ENCODE measurements around the gene ARHGAP10.
"Not testable (repeated sequence)": the region's sequence is repeated elsewhere in the genome, so short reads cannot be mapped to it uniquely, and the experiment has no call there.

Gene ARHGAP10

DNA sequence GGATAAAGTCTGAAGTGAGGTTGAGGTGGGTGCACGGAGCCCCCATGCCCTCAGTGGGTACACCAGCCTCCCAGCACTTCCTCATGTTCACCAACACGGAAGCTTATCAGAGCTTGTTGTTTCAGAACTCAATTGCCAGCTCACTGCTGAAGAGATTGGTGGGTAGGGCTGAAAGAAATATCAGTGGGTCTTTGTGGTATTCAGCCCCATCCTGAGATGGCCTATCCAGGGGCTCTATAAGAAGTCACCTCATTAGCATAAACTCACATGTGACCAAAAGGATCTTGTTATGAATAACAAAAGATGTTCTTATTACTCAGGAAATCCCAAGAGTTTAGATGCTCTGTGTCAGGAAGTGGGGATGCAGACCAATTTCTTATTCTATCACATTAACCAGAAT is 177.3 kb downstream of the ARHGAP10 start:
- no peaks in the 10 kb centered on the region for H3K4me1 ChIP-seq (ENCODE audit: low read length)
- no peak for DNase-seq

DNA sequence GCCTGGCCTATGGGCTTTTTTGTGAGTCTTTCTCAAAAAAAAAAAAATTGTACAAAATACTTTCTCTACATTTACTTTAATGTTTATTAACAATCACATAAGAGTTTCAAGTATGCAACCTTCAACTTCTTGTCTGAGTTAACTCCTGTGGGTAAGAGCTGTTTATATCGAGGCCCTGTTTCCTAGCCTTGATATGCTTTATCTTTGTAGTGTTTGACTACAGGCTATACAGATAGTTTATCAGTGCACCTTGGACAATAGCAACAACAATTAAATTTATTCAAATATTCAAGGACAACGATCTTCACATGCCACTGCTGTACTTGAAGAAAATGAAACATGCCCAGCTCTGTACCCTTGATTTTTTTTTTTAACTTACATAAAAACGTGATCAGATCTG is 178.4 kb downstream of the ARHGAP10 start:
- Histone ChIP-seq H3K4me1 (ENCODE audit: low read length) (no peaks in the 10 kb centered on the region), H3K4me3 (ENCODE audit: low read length) (no peak overlapping the region), H3K9me3 (replicated peaks; ENCODE audit: insufficient read depth, low read length) (no peaks in the 10 kb centered on the region), H3K79me2 (ENCODE audit: low read length) (no peaks in the 10 kb centered on the region), H4K20me1 (ENCODE audit: insufficient read depth, low read length) (no peaks in the 10 kb centered on the region), H3K9me2 (replicated peaks; ENCODE audit: insufficient read depth, low read length) (no peaks in the 10 kb centered on the region), H2AFZ (ENCODE audit: low read length) (no peak overlapping the region), H3K36me3 (replicated peaks; ENCODE audit: insufficient read depth, low read length) (peaks cover 10% of the 10 kb centered on the region; the same call in 1 of the 2 replicates), H3K27me3 (replicated peaks; ENCODE audit: insufficient read depth, low read length) (no peaks in the 10 kb centered on the region), H3K9ac (ENCODE audit: low read length) (no peak overlapping the region), H3K27ac (ENCODE audit: low read length) (no peak overlapping the region), H3F3A (ENCODE audit: insufficient read depth, low read length) (no peaks in the 10 kb centered on the region), H3K4me2 (ENCODE audit: low read depth, low read length) (no peak overlapping the region)
- TF ChIP-seq EZH2phosphoT487 (IDR thresholded peaks at IDR 0.05; ENCODE audit: low read length): no peak
- TF ChIP-seq, protein P1, sequence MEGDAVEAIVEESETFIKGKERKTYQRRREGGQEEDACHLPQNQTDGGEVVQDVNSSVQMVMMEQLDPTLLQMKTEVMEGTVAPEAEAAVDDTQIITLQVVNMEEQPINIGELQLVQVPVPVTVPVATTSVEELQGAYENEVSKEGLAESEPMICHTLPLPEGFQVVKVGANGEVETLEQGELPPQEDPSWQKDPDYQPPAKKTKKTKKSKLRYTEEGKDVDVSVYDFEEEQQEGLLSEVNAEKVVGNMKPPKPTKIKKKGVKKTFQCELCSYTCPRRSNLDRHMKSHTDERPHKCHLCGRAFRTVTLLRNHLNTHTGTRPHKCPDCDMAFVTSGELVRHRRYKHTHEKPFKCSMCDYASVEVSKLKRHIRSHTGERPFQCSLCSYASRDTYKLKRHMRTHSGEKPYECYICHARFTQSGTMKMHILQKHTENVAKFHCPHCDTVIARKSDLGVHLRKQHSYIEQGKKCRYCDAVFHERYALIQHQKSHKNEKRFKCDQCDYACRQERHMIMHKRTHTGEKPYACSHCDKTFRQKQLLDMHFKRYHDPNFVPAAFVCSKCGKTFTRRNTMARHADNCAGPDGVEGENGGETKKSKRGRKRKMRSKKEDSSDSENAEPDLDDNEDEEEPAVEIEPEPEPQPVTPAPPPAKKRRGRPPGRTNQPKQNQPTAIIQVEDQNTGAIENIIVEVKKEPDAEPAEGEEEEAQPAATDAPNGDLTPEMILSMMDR (IDR thresholded peaks at IDR 0.05; ENCODE audit: low read length): no peak
- no peak for TF ChIP-seq EZH2 (optimal IDR thresholded peaks at IDR 0.05; ENCODE audit: low read depth, low read length)
- DNase-seq: no peak

More for the DNA sequence above, 177.3 kb downstream of the ARHGAP10 start:
- Histone ChIP-seq H3K9ac (ENCODE audit: low read length) (no peak overlapping the region), H3K4me2 (ENCODE audit: low read depth, low read length) (no peak overlapping the region), H3K36me3 (replicated peaks; ENCODE audit: insufficient read depth, low read length) (peaks cover 10% of the 10 kb centered on the region; the same call in 1 of the 2 replicates), H4K20me1 (ENCODE audit: insufficient read depth, low read length) (no peaks in the 10 kb centered on the region), H3K9me3 (replicated peaks; ENCODE audit: insufficient read depth, low read length) (no peaks in the 10 kb centered on the region), H3K9me2 (replicated peaks; ENCODE audit: insufficient read depth, low read length) (no peaks in the 10 kb centered on the region), H3K27ac (ENCODE audit: low read length) (no peak overlapping the region), H3K4me3 (ENCODE audit: low read length) (no peak overlapping the region), H3K79me2 (ENCODE audit: low read length) (no peaks in the 10 kb centered on the region), H3K27me3 (replicated peaks; ENCODE audit: insufficient read depth, low read length) (no peaks in the 10 kb centered on the region), H2AFZ (ENCODE audit: low read length) (no peak overlapping the region), H3F3A (ENCODE audit: insufficient read depth, low read length) (no peaks in the 10 kb centered on the region)
- TF ChIP-seq EZH2phosphoT487 (IDR thresholded peaks at IDR 0.05; ENCODE audit: low read length): no peak
- TF ChIP-seq EZH2 (optimal IDR thresholded peaks at IDR 0.05; ENCODE audit: low read depth, low read length): no peak
- TF ChIP-seq, protein P1 (IDR thresholded peaks at IDR 0.05; ENCODE audit: low read length): no peak

DNA sequence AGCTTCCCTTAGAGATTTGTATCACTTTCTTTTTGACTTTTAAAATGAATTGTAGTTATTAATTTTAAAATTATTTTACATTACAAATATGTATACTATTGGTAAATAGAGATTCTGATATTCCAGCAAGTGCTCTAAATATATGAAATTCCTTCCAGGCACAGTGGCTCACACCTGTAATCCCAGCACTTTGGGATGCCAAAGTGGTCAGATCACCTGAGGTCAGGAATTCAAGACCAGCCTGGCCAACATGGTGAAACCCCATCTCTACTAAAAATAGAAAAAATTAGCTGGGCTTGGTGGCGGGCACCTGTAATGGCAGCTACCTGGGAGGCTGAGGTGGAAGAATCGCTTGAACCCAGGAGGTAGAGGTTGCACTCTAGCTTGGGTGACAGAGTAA is 180.2 kb downstream of the ARHGAP10 start:
- H3K27ac ChIP-seq (ENCODE audit: low read length); H4K20me1 ChIP-seq (ENCODE audit: insufficient read depth, low read length); H3K9me2 ChIP-seq (replicated peaks; ENCODE audit: insufficient read depth, low read length); H3K79me2 ChIP-seq (ENCODE audit: low read length); H3K36me3 ChIP-seq (replicated peaks; ENCODE audit: insufficient read depth, low read length); H3K27me3 ChIP-seq (replicated peaks; ENCODE audit: insufficient read depth, low read length); H3F3A ChIP-seq (ENCODE audit: insufficient read depth, low read length); H3K4me1 ChIP-seq (ENCODE audit: low read length); H2AFZ ChIP-seq (ENCODE audit: low read length); DNase-seq; H3K9me3 ChIP-seq (replicated peaks; ENCODE audit: insufficient read depth, low read length); H3K4me2 ChIP-seq (ENCODE audit: low read depth, low read length); H3K4me3 ChIP-seq (ENCODE audit: low read length); H3K9ac ChIP-seq (ENCODE audit: low read length): not testable (repeated sequence)

DNA sequence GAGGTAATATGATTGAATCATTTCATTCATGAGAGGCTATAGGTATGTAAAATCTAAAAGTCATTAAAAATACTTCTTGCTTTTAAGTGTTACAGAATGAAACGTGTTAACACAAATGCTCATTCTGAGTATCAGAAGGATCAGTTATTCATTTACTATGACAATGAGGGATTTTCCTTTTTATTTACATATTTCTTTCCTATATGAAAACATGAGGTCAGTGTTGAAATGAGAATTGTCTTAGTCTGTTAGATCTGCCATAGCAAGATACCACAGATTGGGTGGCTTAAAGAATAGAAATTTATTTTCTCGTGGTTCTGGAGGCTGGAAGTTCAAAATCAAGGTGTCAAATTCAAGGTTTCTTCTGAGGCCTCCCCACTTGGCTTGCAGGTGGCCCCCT is 181.2 kb downstream of the ARHGAP10 start:
- no peaks in the 10 kb centered on the region for H3K9me3 ChIP-seq (replicated peaks; ENCODE audit: insufficient read depth, low read length)
- no peak overlapping the region for H3K27ac ChIP-seq (ENCODE audit: low read length)
- DNase-seq: no peak
- H3K9ac ChIP-seq (ENCODE audit: low read length): no peak overlapping the region
- H3K79me2 ChIP-seq (ENCODE audit: low read length): no peaks in the 10 kb centered on the region
- no peaks in the 10 kb centered on the region for H3K4me1 ChIP-seq (ENCODE audit: low read length)
- H4K20me1 ChIP-seq (ENCODE audit: insufficient read depth, low read length): no peaks in the 10 kb centered on the region
- no peak overlapping the region for H3K4me3 ChIP-seq (ENCODE audit: low read length)
- no peaks in the 10 kb centered on the region for H3K27me3 ChIP-seq (replicated peaks; ENCODE audit: insufficient read depth, low read length)
- TF ChIP-seq, protein P1 (IDR thresholded peaks at IDR 0.05; ENCODE audit: low read length): no peak
- no peak for TF ChIP-seq EZH2 (optimal IDR thresholded peaks at IDR 0.05; ENCODE audit: low read depth, low read length)
- no peak for TF ChIP-seq EZH2phosphoT487 (IDR thresholded peaks at IDR 0.05; ENCODE audit: low read length)
- no peaks in the 10 kb centered on the region for H3F3A ChIP-seq (ENCODE audit: insufficient read depth, low read length)
- no peak overlapping the region for H3K4me2 ChIP-seq (ENCODE audit: low read depth, low read length)
- no peaks in the 10 kb centered on the region for H3K9me2 ChIP-seq (replicated peaks; ENCODE audit: insufficient read depth, low read length)
- no peak overlapping the region for H2AFZ ChIP-seq (ENCODE audit: low read length)
- H3K36me3 ChIP-seq (replicated peaks; ENCODE audit: insufficient read depth, low read length): peaks cover 10% of the 10 kb centered on the region; the same call in 1 of the 2 replicates

All from MM.1S (cell line).